Mesothelial cell of epicardium (in vitro differentiated cells): ENCODE results near the gene SLC17A6. TPM values are rescaled to one million over a fixed set of nuclear protein-coding genes. Genes with fewer than 3 reads are reported as not detected.

Experiments
- DNase-seq, 2 experiments: peaks; one replicate each; pipeline ENCODE4 v3.0.0; 2021; ENCODE audit warnings: low spot score in 2 of 2; ENCODE audit not compliant: unreplicated experiment in 2 of 2
- H3K27ac Mint-ChIP-seq: 2 replicates; pipeline ENCODE4 v1.8.0; 2021; ENCODE audit warnings: mixed read lengths
- H3K27me3 Mint-ChIP-seq: 2 replicates; pipeline ENCODE4 v1.8.0; 2021; ENCODE audit warnings: low read depth, mixed read lengths
- H3K36me3 Mint-ChIP-seq: 2 replicates; pipeline ENCODE4 v1.8.0; 2021; ENCODE audit warnings: mixed read lengths
- H3K4me1 Mint-ChIP-seq: 2 replicates; pipeline ENCODE4 v1.8.0; 2021; ENCODE audit warnings: mixed read lengths
- H3K4me3 Mint-ChIP-seq: 2 replicates; pipeline ENCODE4 v1.8.0; 2021; ENCODE audit warnings: mild to moderate bottlenecking, moderate library complexity, mixed read lengths
- H3K9me3 Mint-ChIP-seq: 2 replicates; pipeline ENCODE4 v1.8.0; 2021; ENCODE audit warnings: mixed read lengths
- CTCF ChIP-seq: fragments of 200-600 bp; sonication (generic); IDR thresholded peaks from one replicate; pipeline ENCODE4 v1.5.0; 2021; ENCODE audit warnings: antibody characterized with exemption; ENCODE audit not compliant: unreplicated experiment
- total RNA-seq: library from RNA; stranded (reverse); gene quantifications from 3 replicates; pipeline ENCODE4 v1.2.1, GENCODE V29; 2021

The SLC17A6 gene
- total RNA-seq, 1 donor from 2014 or later, result not detected

- Mint-ChIP-seq H3K27me3 (no peaks in the 10 kb centered on the region), H3K4me3 (no peak overlapping the region), H3K4me1 (no peaks in the 10 kb centered on the region), H3K9me3 (peaks cover 6% of the 10 kb centered on the region), H3K27ac (no peak overlapping the region), H3K36me3 (no peaks in the 10 kb centered on the region)
- no peak for TF ChIP-seq CTCF
- no peak for DNase-seq
These were observed 77.3 kb downstream of the SLC17A6 start for GRCh38 chr11:22415476-22415875.

- Mint-ChIP-seq H3K36me3 (no peaks in the 10 kb centered on the region), H3K27ac (no peak overlapping the region), H3K9me3 (peaks cover 6% of the 10 kb centered on the region), H3K27me3 (no peaks in the 10 kb centered on the region), H3K4me3 (no peak overlapping the region), H3K4me1 (no peaks in the 10 kb centered on the region)
- DNase-seq, result no peak
- no peak for TF ChIP-seq CTCF
These were observed 78.3 kb downstream of the SLC17A6 start for GRCh38 chr11:22416462-22416861.

GRCh38 chr11:22426915-22427314, 88.7 kb downstream of the SLC17A6 start:
- peaks cover 12% of the 10 kb centered on the region for H3K4me1 Mint-ChIP-seq
- DNase-seq, result no peak
- no peak overlapping the region for H3K4me3 Mint-ChIP-seq
- H3K27ac Mint-ChIP-seq, result no peak overlapping the region
- peaks cover 2% of the 10 kb centered on the region for H3K36me3 Mint-ChIP-seq
- H3K9me3 Mint-ChIP-seq, result peaks cover 12% of the 10 kb centered on the region
- no peak for TF ChIP-seq CTCF
- H3K27me3 Mint-ChIP-seq, result peaks cover 2% of the 10 kb centered on the region

Other genes with a start within 250 kb of the SLC17A6 start
- 3.6 to 4.2 TPM (median 3.9 TPM) in 3 replicates for gene ANO5, start 145.3 kb upstream of the SLC17A6 start, total RNA-seq